T-helper 2 cell (primary cell): Measurements from ENCODE around the gene STK11.

ENCODE experiments used
- DNase-seq, 5 experiments: peaks; one replicate each; pipeline versions ENCODE4 v3.0.0 to v3.0.0-alpha.2; 2012 to 2022

STK11 gene

GRCh38 chr19:1262623-1263123, 57.1 kb downstream of the STK11 start:
- DNase-seq = no peak

DNA sequence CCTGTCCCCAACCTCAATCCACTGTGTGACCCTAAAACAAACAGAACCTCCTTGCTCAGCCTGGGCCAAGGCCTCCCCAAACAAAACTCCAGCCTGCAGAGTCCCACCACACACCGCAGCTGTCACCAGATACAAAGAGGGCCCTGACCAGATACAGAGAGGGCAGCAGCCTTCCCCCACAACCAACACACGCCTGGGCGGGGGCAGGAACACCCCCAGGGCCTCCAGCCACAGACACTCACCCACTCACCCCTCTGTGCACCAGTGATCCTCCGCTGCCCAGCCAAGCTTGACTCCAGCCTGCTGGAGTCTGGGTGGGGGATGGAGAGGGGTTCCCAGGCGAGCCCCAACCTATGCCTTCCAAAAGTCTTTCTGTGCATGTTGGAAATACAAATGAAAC, 57.6 kb downstream of the STK11 start:
- no peak for DNase-seq

- no peak for DNase-seq
Measured at GRCh38 chr19:1264801-1265614, 59.4 kb downstream of the STK11 start.

- peak in 2 of 5 experiments; percentile 38 to 58 for DNase-seq
Measured at GRCh38 chr19:1265615-1266128, 60.1 kb downstream of the STK11 start.

GRCh38 chr19:1266129-1266915, 60.7 kb downstream of the STK11 start:
- DNase-seq = peak; percentile 61 to 88 (median 79)

DNA sequence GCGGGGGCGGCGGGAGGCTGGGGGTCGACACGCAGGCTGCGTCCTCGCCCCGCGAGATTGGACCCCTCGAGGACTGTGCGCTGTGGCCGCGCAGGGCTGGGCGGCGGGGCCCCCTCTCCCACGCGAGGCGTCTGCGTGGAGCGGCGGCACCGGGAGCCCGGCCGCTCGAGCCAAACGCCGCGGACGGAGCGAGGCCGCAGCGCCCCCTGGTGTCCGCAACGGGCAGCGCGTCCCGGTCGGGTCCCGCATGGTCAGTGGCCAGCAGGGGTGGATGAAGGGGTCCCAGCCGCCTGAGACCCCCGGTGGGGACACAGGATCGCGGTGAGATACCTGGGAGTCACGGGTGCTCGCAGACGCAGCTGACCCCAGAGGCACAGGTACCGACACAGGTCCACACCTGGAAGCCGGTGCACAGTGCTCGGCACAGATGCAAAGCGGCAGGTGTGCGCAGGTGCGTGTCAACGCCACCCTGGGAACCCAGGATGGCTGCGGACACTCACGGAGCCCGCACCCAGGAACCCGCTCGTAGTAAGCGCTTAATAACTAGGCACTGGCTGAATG, 61.4 kb downstream of the STK11 start:
- peak in 4 of 5 experiments; percentile 54 to 60 (median 57) for DNase-seq

DNA sequence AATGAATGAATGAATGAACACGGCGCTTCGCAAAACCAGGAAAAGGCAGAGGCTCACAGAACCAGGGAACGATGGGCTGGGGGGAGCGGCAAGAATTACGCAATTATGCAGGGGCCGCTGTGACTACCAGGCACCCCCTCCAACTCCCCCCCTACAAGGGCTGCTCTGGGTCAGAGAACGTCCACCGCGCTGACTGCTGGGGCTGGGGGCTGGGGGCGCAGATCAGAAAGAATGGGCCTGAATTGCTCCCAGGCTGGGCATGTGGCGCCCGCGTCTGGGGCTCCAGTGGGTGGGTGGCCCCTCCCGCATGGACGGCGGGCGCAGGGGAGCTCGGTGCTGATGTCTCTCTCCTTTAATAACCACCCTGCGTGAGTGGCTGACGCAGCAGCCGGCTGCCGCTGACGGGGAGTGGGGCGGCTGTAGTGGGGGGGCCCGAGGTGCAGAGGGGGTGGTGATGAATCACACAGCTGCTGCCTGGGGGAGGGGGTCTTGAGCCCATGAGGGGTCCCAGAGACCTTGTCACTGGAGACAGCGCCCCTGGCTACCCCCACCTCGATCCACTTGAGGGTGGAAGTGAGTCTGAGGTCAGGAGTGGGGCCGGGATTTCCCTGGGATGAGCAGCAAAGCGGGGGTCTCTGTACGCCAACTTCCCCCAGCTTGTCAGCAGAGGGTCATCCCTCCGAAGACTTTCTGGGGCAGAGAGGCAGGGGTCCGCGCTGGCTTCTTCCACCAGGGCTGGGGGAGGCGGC, 62.1 kb downstream of the STK11 start:
- no peak for DNase-seq

DNA sequence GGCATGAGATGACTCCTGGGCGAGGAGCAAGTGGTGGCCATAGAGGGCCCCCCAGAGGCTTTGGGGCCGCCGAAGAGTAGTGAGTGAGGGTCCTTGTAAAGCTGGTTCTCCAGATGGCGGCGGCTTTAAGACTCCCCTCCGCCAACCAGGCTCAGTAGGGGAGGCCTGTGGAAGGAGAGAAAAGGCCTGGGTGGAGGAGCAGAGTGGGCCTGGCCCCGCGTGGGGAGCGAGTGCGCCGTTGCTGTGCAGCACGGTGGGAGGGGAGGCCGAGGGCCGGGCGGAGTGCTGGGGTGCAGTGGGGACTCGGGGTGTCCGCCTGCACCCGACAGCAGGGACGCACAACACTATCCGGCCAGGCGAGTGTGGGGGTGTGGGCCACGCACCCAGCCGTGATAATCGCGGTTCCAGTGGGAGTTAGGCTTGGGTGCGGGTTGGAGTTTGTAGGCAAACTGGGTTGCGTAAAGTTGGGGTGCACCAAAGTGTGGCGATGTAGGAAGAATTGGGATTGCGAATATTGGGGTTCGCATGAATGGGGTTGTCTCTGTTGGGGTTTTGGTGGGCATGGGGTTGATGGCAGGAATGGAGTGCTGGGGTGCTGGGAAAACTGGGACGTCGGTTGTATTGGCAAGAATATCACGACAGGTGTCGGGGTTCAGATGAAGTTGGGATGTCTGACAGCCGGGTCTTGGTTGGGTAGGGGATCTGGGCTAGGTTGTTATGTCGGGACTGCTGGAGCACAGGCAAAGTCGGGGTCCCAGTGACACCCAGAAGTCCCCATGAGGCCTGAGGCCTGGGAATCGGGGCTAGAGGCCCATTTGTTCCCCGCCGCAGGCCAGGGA, 62.9 kb downstream of the STK11 start:
- no peak for DNase-seq

- DNase-seq = peak; percentile 98 to 99 (median 99)
Measured at GRCh38 chr19:1269065-1269477, 63.5 kb downstream of the STK11 start, which contains the start of gene CIRBP. Gene CIRBP (plus strand): TSS chr19:1269332. CDS start chr19:1270934, 1,602 bp downstream.

- peak; percentile 77 to 91 (median 79) for DNase-seq
Measured at GRCh38 chr19:1269478-1270212, 64.1 kb downstream of the STK11 start.

GRCh38 chr19:1270213-1270853, 64.8 kb downstream of the STK11 start:
- DNase-seq = peak in 1 of 5 experiments; percentile 39

GRCh38 chr19:1270854-1271527, 65.4 kb downstream of the STK11 start:
- DNase-seq = no peak

GRCh38 chr19:1271528-1272422, 66.2 kb downstream of the STK11 start:
- DNase-seq = no peak

- DNase-seq = no peak
Measured at GRCh38 chr19:1272423-1273262, 67.1 kb downstream of the STK11 start.

- DNase-seq = no peak
Measured at GRCh38 chr19:1273263-1274041, 67.9 kb downstream of the STK11 start.

GRCh38 chr19:1274081-1274851, 68.7 kb downstream of the STK11 start:
- no peak for DNase-seq
